IMR-90 (cell line): ENCODE measurements around the gene ZNF746.

Experiments used
- CEBPB ChIP-seq: IDR thresholded peaks from 2 replicates; pipeline ENCODE4 v1.6.1; 2012; ENCODE audit warnings: low read depth, low read length, improper control_type of control experiment
- CTCF ChIP-seq: conservative IDR thresholded peaks from 2 replicates; pipeline ENCODE4 v1.5.1; 2012; ENCODE audit warnings: mild to moderate bottlenecking, low read depth, low read length, improper control_type of control experiment
- MAZ ChIP-seq: IDR thresholded peaks from 2 replicates; pipeline ENCODE4 v1.6.1; 2012; ENCODE audit warnings: low read depth, mild to moderate bottlenecking, low read length, improper control_type of control experiment, moderate library complexity, borderline replicate concordance
- MXI1 ChIP-seq: IDR thresholded peaks from 2 replicates; pipeline ENCODE4 v1.6.1; 2012; ENCODE audit warnings: low read depth, mild to moderate bottlenecking, low read length, moderate library complexity, borderline replicate concordance
- POLR2A ChIP-seq: IDR thresholded peaks from 2 replicates; pipeline ENCODE4 v1.6.1; 2012; ENCODE audit warnings: mild to moderate bottlenecking, low read depth, low read length
- SMC3 ChIP-seq: fragments of 150-350 bp; IDR thresholded peaks from 2 replicates; pipeline ENCODE4 v1.6.1; 2016; ENCODE audit warnings: low read depth, mild to moderate bottlenecking, antibody characterized with exemption, low read length, moderate library complexity

GRCh38 chr7:149479568-149479967 is 18.0 kb downstream of the ZNF746 start:
- TF ChIP-seq CTCF (no peak), CEBPB (no peak), POLR2A (no peak), MXI1 (no peak), SMC3 (no peak), MAZ (no peak)
